Thyroid gland (tissue), 4 donors: ENCODE results near the gene SIM2. TPM values are rescaled to one million over a fixed set of nuclear protein-coding genes. Genes with fewer than 3 reads are reported as not detected.

Source experiments
- DNase-seq, 2 donors: peaks; one replicate each; pipeline ENCODE4 v3.0.0-alpha.2; 2019
- H3K27ac ChIP-seq, 3 donors: fragments of 200-600 bp; sonication (generic); 1 replicate in 2 of 3; 2 replicates in 1 of 3; pipeline ENCODE4 v1.5.1; 2016 to 2019; ENCODE audit warnings: mild to moderate bottlenecking in 1 of 3, moderate library complexity in 1 of 3
- H3K27me3 ChIP-seq: fragments of 200-600 bp; sonication (generic); one replicate; pipeline ENCODE4 v1.5.1; 2019
- H3K36me3 ChIP-seq, 2 donors: fragments of 200-600 bp; sonication (generic); one replicate each; pipeline ENCODE4 v1.5.1; 2016 to 2019
- H3K4me1 ChIP-seq, 2 donors: fragments of 200-600 bp; sonication (generic); one replicate each; pipeline ENCODE4 v1.5.1; 2017 to 2019
- H3K4me3 ChIP-seq, 3 donors: fragments of 200-600 bp; sonication (generic); replicated peaks in 1 of 3; 1 replicate in 2 of 3; 2 replicates in 1 of 3; pipeline ENCODE4 v1.5.1; 2016; ENCODE audit warnings: mild to moderate bottlenecking in 1 of 3
- H3K9me3 ChIP-seq: fragments of 200-600 bp; sonication (generic); one replicate; pipeline ENCODE4 v1.5.1; 2017
- CTCF ChIP-seq, 6 experiments: fragments of 200-600 bp in 3 of 6; fragments of 450-650 bp in 3 of 6; sonication (generic) in 3 of 6; IDR thresholded peaks; one replicate each; pipeline ENCODE4 v1.5.1; 2016 to 2019; ENCODE audit warnings: antibody characterized with exemption in 6 of 6, mild to moderate bottlenecking in 2 of 6, inconsistent platforms in 1 of 6, moderate library complexity in 1 of 6
- POLR2A ChIP-seq, 2 donors: fragments of 450-650 bp; IDR thresholded peaks; one replicate each; pipeline ENCODE4 v1.6.1; 2017; ENCODE audit warnings: antibody characterized with exemption in 2 of 2, mild to moderate bottlenecking in 2 of 2, moderate library complexity in 1 of 2
- WGBS, 2 donors: methylation state at CpG; one replicate each; pipeline ENCODE4 v1.1.5; 2017; 5-methylcytosine and 5-hydroxymethylcytosine counted together
- intact Hi-C: fragments of 100-400 bp; cut with DNase I; formaldehyde crosslinking; loops from one replicate; pipeline ENCODE4 v1.15.1; 2023
- total RNA-seq, 4 donors: library from RNA; depleted of rRNA; stranded (reverse); fragments of >200 nt; gene quantifications; one replicate each; pipeline ENCODE4 v1.2.3, GENCODE V29; 2016

SIM2 gene
- total RNA-seq, 4 donors from 2014 or later: not detected

GRCh38 chr21:36677443-36677842, 21.5 kb upstream of the SIM2 start:
- Histone ChIP-seq H3K9me3 (no peaks in the 10 kb centered on the region), H3K4me3 (no peak overlapping the region), H3K27me3 (no peaks in the 10 kb centered on the region), H3K4me1 (no peaks in the 10 kb centered on the region), H3K27ac (no peak overlapping the region), H3K36me3 (no peaks in the 10 kb centered on the region)
- no peak for DNase-seq
- no peak for TF ChIP-seq CTCF (IDR thresholded peaks at IDR 0.05)
- TF ChIP-seq POLR2A (IDR thresholded peaks at IDR 0.05): no peak
- WGBS, 2 donors: 73% methylated on average over 2 of the region's 2 CpGs
- intact Hi-C loops: no loop called here

GRCh38 chr21:36678538-36678937, 20.4 kb upstream of the SIM2 start:
- no peaks in the 10 kb centered on the region for H3K9me3 ChIP-seq
- no peaks in the 10 kb centered on the region for H3K27me3 ChIP-seq
- no peaks in the 10 kb centered on the region for H3K4me1 ChIP-seq
- WGBS, 2 donors: 95% methylated on average over 2 of the region's 2 CpGs
- H3K36me3 ChIP-seq: no peaks in the 10 kb centered on the region
- no peak overlapping the region for H3K4me3 ChIP-seq
- no peak for DNase-seq
- TF ChIP-seq POLR2A (IDR thresholded peaks at IDR 0.05): no peak
- TF ChIP-seq CTCF (IDR thresholded peaks at IDR 0.05): no peak
- intact Hi-C loops: no loop called here
- no peak overlapping the region for H3K27ac ChIP-seq

- no peak for DNase-seq
- Histone ChIP-seq H3K27ac (no peak overlapping the region), H3K4me3 (no peak overlapping the region), H3K9me3 (no peaks in the 10 kb centered on the region), H3K27me3 (no peaks in the 10 kb centered on the region), H3K36me3 (no peaks in the 10 kb centered on the region), H3K4me1 (no peaks in the 10 kb centered on the region)
- TF ChIP-seq POLR2A (IDR thresholded peaks at IDR 0.05) (no peak), CTCF (IDR thresholded peaks at IDR 0.05) (no peak)
- 93% methylated on average over 2 of the region's 2 CpGs for WGBS, 2 donors
- intact Hi-C loops: no loop called here
Measured at GRCh38 chr21:36681117-36681631, 17.7 kb upstream of the SIM2 start.

GRCh38 chr21:36684957-36685714, 13.8 kb upstream of the SIM2 start:
- no peaks in the 10 kb centered on the region for H3K27me3 ChIP-seq

More at GRCh38 chr21:36684957-36685714, 13.8 kb upstream of the SIM2 start:
- no peak for DNase-seq
- no peaks in the 10 kb centered on the region for H3K4me1 ChIP-seq
- no peak overlapping the region for H3K27ac ChIP-seq
- 39 to 46% methylated on average over 2 of the region's 2 CpGs for WGBS, 2 donors
- no peak overlapping the region for H3K4me3 ChIP-seq
- H3K9me3 ChIP-seq: no peaks in the 10 kb centered on the region
- intact Hi-C loops: no loop called here
- H3K36me3 ChIP-seq: no peaks in the 10 kb centered on the region
- TF ChIP-seq POLR2A (IDR thresholded peaks at IDR 0.05) (no peak), CTCF (IDR thresholded peaks at IDR 0.05) (no peak)
